GM12801 (cell line): ENCODE measurements around the gene FHIT.

Experiments used
- TF ChIP-seq, protein P1 (sequence below): IDR thresholded peaks from one replicate; pipeline ENCODE4 v1.5.1; 2011; ENCODE audit warnings: control low read depth; ENCODE audit not compliant: insufficient read length; ENCODE audit errors: extremely low read depth

The FHIT gene

DNA sequence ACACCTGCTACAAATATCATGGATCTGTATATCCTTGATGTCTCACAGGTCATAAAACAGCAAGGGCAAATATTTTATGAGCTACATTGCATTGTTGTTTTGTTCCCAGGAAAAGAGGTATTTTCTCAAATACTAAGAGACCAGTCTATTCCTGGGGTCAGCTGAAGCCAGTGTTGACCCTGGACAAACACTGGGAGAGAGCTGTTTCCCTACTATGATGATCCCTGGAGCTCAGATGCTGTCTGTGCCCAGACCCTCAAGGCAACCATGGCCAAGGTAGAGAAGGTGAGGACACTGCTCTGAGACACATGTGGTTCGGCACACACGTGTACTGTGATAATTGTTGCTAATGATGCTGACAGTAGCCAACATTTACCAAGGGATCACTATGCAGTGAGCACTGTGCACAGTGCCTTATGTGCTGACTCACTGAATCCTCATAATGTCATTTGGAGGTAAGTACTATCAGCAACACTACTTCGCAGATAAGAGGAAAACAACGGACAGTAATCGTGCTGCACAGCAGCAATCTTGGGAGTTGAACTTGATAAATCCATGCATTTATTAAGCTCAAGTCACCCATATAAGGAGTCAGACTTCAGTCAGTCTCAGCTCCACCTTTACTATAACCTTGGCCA is 943.6 kb downstream of the FHIT start:
- TF ChIP-seq, protein P1, sequence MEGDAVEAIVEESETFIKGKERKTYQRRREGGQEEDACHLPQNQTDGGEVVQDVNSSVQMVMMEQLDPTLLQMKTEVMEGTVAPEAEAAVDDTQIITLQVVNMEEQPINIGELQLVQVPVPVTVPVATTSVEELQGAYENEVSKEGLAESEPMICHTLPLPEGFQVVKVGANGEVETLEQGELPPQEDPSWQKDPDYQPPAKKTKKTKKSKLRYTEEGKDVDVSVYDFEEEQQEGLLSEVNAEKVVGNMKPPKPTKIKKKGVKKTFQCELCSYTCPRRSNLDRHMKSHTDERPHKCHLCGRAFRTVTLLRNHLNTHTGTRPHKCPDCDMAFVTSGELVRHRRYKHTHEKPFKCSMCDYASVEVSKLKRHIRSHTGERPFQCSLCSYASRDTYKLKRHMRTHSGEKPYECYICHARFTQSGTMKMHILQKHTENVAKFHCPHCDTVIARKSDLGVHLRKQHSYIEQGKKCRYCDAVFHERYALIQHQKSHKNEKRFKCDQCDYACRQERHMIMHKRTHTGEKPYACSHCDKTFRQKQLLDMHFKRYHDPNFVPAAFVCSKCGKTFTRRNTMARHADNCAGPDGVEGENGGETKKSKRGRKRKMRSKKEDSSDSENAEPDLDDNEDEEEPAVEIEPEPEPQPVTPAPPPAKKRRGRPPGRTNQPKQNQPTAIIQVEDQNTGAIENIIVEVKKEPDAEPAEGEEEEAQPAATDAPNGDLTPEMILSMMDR = no peak

DNA sequence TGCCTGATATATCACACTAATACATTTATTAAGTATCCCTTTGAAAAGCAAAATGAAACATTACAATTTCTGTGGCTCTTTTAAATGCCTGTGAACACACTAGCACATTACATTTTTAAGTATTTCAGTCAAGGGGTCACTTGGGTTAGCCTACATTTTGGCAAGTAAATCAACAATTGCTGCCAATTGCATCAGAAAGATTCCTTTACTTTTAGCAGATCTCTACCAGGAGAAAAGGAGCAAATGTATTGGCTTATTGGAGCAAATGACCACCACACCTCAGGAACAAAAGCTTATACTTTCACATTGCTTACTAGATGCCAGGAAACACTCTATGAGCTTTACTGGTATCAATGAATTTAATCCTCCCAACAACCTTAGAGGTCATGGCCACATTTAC is 947.1 kb downstream of the FHIT start:
- TF ChIP-seq, protein P1 = no peak

DNA sequence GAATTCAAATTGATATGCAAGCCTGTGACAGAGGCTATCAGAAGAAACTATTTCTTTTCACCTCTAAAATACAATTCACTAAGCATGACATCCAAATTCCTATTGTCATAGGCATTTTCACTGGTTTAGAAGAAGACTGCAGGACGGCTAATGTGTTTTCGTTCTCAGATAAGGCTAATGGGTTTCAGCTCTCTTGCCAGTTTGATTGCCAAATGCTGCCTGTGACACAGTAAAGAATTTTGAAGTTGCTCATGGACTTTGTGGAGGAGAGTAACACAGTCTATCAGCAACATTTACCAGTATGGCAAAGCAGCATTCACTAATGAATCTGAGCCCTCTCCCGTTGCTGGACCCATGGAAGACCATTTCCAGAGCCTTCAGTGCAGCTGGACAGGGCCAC is 948.1 kb downstream of the FHIT start:
- TF ChIP-seq, protein P1 = no peak

DNA sequence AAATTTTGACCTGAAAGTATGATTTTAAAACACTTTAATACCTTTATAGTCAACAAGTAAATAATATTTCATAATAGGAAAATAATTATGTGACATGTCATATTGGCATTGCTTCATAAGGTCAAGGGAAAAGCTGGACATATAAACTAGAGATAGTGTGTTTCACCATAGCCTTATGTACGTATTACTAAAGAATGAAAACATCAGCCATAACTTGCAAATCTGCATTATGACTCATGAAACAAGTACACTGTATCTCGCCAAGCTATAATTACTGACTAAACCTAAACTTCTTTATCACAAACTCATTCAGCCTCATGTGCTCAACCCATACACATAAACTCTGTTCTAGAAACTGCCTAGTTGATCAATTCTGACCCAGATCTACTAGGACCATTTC is 950.1 kb downstream of the FHIT start:
- TF ChIP-seq, protein P1 = no peak

DNA sequence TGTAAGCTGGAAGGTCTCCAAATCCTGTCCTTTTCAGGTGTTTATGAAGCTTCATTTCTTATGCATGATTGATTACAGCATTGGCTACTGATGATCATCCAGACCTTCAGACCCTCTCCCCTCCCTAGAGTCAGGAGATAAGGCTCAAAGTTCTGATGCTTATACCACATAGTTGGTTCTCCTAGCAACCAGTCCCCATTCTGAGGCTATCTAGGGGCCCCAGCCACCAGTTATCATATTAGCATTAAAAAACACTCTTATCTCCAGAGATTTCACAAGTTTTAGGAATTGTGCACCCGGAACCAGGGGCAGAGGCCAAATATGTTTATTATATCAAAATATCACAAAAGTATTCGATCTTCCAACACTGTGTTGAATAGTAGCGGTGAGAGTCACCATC is 953.1 kb downstream of the FHIT start:
- TF ChIP-seq, protein P1 = no peak

DNA sequence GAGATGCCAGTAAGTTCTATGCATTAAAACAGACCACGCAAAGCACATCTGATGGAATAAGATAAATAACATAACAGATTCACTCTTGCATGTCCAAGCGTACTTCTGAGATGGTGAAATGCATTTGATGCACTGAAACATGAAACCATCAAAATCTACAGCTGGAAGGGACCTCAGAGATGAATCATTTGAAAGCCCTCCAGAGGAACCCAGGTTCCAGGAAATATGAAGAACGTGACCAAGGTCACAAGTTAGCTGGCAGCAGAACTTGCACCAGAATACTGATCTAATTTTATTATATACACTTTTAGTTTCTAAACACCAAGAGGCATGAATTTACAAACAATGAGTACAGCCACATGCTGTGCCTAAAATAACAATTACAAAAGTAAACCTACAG is 957.1 kb downstream of the FHIT start:
- TF ChIP-seq, protein P1 = no peak

DNA sequence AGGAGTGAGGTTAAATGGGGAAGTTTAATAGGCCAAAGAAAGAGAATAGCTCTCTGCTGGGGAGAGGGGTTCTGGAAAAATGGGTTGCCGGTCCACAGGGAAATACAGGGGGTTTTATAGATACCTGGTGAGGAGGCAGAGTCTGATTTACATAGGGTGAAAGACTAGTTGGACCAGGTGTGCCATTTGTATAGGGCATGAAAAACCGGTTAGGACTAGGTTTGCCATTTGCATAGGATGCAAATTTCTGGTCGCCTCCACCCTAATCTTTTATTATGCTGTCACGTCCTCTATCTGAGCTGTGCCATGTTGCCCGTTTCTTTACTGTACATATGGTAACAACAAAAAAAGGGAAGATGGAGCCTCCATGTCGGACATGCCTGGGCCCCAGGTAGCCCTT is 960.1 kb downstream of the FHIT start:
- TF ChIP-seq, protein P1 = no peak

DNA sequence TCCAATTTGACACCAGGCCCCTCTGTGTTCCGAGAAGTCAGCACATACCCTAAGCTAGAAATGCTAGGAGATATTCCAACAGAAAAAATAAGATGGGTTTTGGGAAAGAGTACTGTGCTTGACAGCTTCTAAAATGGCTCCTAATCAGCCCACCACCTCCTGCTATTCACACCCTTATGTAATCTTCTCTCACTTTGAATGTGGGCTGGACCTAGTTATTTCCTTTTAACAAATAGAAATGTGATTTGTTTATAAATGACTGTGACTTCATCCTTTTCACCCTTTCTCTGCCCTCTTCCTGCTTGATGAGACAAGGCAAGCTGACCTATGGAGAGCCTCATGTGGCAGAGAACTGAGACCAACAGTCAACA is 961.1 kb downstream of the FHIT start:
- TF ChIP-seq, protein P1 = no peak
